ENCODE measurements around the gene KIAA1958.

The KIAA1958 gene

DNA sequence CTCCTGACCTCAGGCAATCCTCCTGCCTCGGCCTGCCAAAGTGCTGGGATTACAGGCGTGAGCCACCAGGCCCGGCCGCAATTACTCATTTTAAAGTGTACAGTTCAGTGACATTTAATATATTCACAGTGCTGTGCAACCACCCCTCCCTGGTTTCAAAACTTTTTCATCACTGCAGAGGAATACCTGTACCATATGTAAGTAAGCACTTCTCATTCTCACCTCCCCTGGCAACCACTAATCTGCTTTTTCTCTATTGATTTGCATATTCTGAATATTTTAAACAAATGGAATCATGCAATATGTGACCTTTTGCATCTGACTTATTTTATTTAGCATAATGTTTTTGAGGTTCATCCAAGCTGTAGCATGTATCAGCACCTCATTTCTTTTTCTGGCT lies 21.3 kb upstream of the KIAA1958 start:
- no peak for TF ChIP-seq FOXM1 (IDR thresholded peaks at IDR 0.05; ENCODE audit: borderline replicate concordance)
- no peak for TF ChIP-seq FOXK2 (IDR thresholded peaks at IDR 0.05)
- no peak for TF ChIP-seq BHLHE40 (IDR thresholded peaks at IDR 0.05; ENCODE audit: borderline replicate concordance)
- TF ChIP-seq ELF4 (IDR thresholded peaks at IDR 0.05), result no peak
- no peak for TF ChIP-seq ZNF384 (IDR thresholded peaks at IDR 0.05)
- TF ChIP-seq ARNT (IDR thresholded peaks at IDR 0.05), result no peak
- TF ChIP-seq SUZ12 (IDR thresholded peaks at IDR 0.05), result no peak
- TF ChIP-seq HDGF (IDR thresholded peaks at IDR 0.05; ENCODE audit: borderline replicate concordance), result no peak
- no peak for TF ChIP-seq NFRKB (IDR thresholded peaks at IDR 0.05)
- TF ChIP-seq CTBP1 (IDR thresholded peaks at IDR 0.05; ENCODE audit: borderline replicate concordance), result no peak
- TF ChIP-seq LEF1 (IDR thresholded peaks at IDR 0.05; ENCODE audit: borderline replicate concordance), result no peak
- TF ChIP-seq L3MBTL2 (conservative IDR thresholded peaks at IDR 0.05), result no peak
- no peak for TF ChIP-seq TARDBP (IDR thresholded peaks at IDR 0.05)
- TF ChIP-seq, protein P1, sequence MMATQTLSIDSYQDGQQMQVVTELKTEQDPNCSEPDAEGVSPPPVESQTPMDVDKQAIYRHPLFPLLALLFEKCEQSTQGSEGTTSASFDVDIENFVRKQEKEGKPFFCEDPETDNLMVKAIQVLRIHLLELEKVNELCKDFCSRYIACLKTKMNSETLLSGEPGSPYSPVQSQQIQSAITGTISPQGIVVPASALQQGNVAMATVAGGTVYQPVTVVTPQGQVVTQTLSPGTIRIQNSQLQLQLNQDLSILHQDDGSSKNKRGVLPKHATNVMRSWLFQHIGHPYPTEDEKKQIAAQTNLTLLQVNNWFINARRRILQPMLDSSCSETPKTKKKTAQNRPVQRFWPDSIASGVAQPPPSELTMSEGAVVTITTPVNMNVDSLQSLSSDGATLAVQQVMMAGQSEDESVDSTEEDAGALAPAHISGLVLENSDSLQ (IDR thresholded peaks at IDR 0.05), result no peak
- TF ChIP-seq SP1 (IDR thresholded peaks at IDR 0.05), result no peak
- DNase-seq (ENCODE audit: extremely low spot score), result no peak
- ChIA-PET POLR2A (no interaction called here), CTCF (no interaction called here)

DNA sequence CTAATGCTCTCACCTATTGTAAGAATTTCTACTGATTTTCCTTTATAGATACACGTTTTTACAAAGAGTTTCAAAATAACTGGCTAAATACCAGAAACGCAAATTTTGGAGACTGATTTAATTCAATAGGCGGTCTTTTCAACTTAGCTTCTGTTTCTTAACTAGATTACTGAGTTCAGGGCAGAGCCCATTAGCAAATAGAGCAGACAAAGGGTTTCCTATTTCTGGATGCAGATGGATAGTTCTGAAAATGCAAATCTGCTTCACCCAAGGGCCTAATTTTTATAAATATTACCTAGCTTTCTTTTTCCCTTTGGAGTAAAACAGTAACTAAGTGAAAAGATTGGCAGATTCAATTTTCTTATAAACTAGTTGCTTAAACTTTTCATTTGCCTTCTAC lies 13.6 kb upstream of the KIAA1958 start:
- POLR2A ChIA-PET, result no interaction called here
- no peak for TF ChIP-seq FOXM1 (IDR thresholded peaks at IDR 0.05; ENCODE audit: borderline replicate concordance)
- no peak for TF ChIP-seq FOXA1 (IDR thresholded peaks at IDR 0.05)
- TF ChIP-seq ARNT (IDR thresholded peaks at IDR 0.05), result no peak
- no peak for TF ChIP-seq CTBP1 (IDR thresholded peaks at IDR 0.05; ENCODE audit: borderline replicate concordance)
- TF ChIP-seq HDGF (IDR thresholded peaks at IDR 0.05; ENCODE audit: borderline replicate concordance), result no peak
- no peak for TF ChIP-seq LEF1 (IDR thresholded peaks at IDR 0.05; ENCODE audit: borderline replicate concordance)
- TF ChIP-seq, protein P1 (IDR thresholded peaks at IDR 0.05), result no peak
- no peak for DNase-seq (ENCODE audit: extremely low spot score)
- CTCF ChIA-PET, result no interaction called here

DNA sequence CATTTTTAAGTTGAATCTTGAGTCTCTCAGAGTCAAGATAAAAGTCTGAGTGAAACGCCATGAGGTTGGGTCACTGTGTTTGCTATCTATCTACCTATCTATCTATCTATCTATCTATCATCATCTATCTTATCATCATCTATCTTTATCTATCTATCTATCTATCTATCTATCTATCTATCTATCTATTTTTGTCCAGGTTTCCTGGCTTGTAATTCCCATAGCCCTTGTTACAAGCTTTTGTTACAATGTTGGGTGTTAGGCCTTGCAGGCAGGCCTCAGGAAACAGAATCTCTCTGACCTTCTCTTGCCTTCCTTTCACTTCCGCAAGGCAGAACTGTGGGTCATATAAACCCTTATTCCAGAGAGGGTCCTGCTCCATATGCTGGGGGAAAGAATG lies 12.6 kb upstream of the KIAA1958 start:
- no peak for DNase-seq (ENCODE audit: extremely low spot score)
- CTCF ChIA-PET, result no interaction called here
- TF ChIP-seq, protein P1 (IDR thresholded peaks at IDR 0.05), result no peak
- TF ChIP-seq FOXM1 (IDR thresholded peaks at IDR 0.05; ENCODE audit: borderline replicate concordance) (no peak), BHLHE40 (IDR thresholded peaks at IDR 0.05; ENCODE audit: borderline replicate concordance) (no peak), TARDBP (IDR thresholded peaks at IDR 0.05) (no peak), LEF1 (IDR thresholded peaks at IDR 0.05; ENCODE audit: borderline replicate concordance) (no peak), ZNF384 (IDR thresholded peaks at IDR 0.05) (no peak), HDGF (IDR thresholded peaks at IDR 0.05; ENCODE audit: borderline replicate concordance) (no peak)
- POLR2A ChIA-PET, result no interaction called here

DNA sequence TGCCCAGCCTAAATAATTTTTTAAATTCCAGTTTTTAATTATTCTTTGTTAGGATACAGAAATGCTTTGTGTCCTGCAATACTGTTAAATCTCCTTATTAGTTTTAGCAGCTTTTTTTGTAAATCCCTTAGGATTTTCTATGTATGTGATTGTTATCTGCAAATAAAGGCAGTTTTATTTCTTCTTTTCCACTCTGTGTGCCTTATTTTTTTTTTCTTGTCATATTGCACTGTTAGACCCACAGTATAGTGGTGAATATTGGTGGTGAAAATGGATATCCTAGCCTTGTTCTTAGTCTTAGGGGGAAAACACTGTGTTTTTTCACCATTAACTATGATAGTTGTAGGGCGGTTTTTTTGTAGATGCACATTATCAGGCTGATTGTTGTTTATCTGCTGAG lies 11.3 kb upstream of the KIAA1958 start:
- ChIA-PET CTCF (no interaction called here), POLR2A (no interaction called here)
- DNase-seq (ENCODE audit: extremely low spot score), result no peak
- no peak for TF ChIP-seq ZNF384 (IDR thresholded peaks at IDR 0.05)
- TF ChIP-seq SUZ12 (IDR thresholded peaks at IDR 0.05), result no peak
- no peak for TF ChIP-seq SP1 (IDR thresholded peaks at IDR 0.05)
- no peak for TF ChIP-seq ARNT (IDR thresholded peaks at IDR 0.05)
- TF ChIP-seq FOXM1 (IDR thresholded peaks at IDR 0.05; ENCODE audit: borderline replicate concordance), result no peak
- no peak for TF ChIP-seq ELF4 (IDR thresholded peaks at IDR 0.05)
- TF ChIP-seq, protein P1 (IDR thresholded peaks at IDR 0.05), result no peak
- TF ChIP-seq NFRKB (IDR thresholded peaks at IDR 0.05), result no peak
- no peak for TF ChIP-seq LEF1 (IDR thresholded peaks at IDR 0.05; ENCODE audit: borderline replicate concordance)
- no peak for TF ChIP-seq HDGF (IDR thresholded peaks at IDR 0.05; ENCODE audit: borderline replicate concordance)
- no peak for TF ChIP-seq BHLHE40 (IDR thresholded peaks at IDR 0.05; ENCODE audit: borderline replicate concordance)
- no peak for TF ChIP-seq FOXK2 (IDR thresholded peaks at IDR 0.05)
- TF ChIP-seq TARDBP (IDR thresholded peaks at IDR 0.05), result no peak
- TF ChIP-seq FOXA1 (IDR thresholded peaks at IDR 0.05), result no peak
- no peak for TF ChIP-seq L3MBTL2 (conservative IDR thresholded peaks at IDR 0.05)

DNA sequence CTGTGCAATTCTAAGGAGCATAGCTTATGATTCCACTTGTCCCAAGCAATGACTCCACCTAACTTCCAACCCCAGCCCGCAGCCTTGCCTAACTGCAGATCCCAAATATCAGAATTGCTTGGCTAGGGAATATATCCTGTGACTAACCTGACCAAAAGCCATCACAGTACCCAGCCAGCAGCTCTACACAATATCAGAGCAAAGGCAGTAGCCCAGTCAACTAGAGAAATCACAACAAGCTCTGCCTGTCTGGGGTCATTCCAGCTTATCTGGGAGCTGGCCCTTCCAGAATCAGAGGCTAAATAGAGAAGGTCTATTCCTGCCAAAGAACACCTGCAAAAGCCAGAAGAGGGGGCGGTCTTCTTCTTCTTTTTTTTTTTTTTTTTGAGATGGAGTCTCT lies 9.3 kb upstream of the KIAA1958 start:
- ChIA-PET POLR2A (interaction anchor here (2.7 kb wide), 1 partner anchor 9 kb away, joined by 14 read pairs; the partner anchor contains the start of gene KIAA1958), CTCF (interaction anchor here (0.6 kb wide), 1 partner anchor 369 kb away, joined by 3 read pairs; no protein-coding TSS in a partner anchor)
- no peak for TF ChIP-seq SP1 (IDR thresholded peaks at IDR 0.05)
- TF ChIP-seq NFRKB (IDR thresholded peaks at IDR 0.05), result no peak
- no peak for TF ChIP-seq HDGF (IDR thresholded peaks at IDR 0.05; ENCODE audit: borderline replicate concordance)
- TF ChIP-seq ZNF384 (IDR thresholded peaks at IDR 0.05), result no peak
- no peak for TF ChIP-seq TARDBP (IDR thresholded peaks at IDR 0.05)
- no peak for TF ChIP-seq L3MBTL2 (conservative IDR thresholded peaks at IDR 0.05)
- TF ChIP-seq, protein P1 (IDR thresholded peaks at IDR 0.05), result no peak
- TF ChIP-seq BHLHE40 (IDR thresholded peaks at IDR 0.05; ENCODE audit: borderline replicate concordance), result no peak
- no peak for TF ChIP-seq CTBP1 (IDR thresholded peaks at IDR 0.05; ENCODE audit: borderline replicate concordance)
- TF ChIP-seq ARNT (IDR thresholded peaks at IDR 0.05), result no peak
- TF ChIP-seq FOXA1 (IDR thresholded peaks at IDR 0.05), result no peak
- no peak for TF ChIP-seq LEF1 (IDR thresholded peaks at IDR 0.05; ENCODE audit: borderline replicate concordance)
- TF ChIP-seq SUZ12 (IDR thresholded peaks at IDR 0.05), result no peak
- TF ChIP-seq FOXK2 (IDR thresholded peaks at IDR 0.05), result no peak
- TF ChIP-seq FOXM1 (IDR thresholded peaks at IDR 0.05; ENCODE audit: borderline replicate concordance), result no peak

More for the DNA sequence above, 9.3 kb upstream of the KIAA1958 start:
- DNase-seq (ENCODE audit: extremely low spot score), result no peak
